ENCODE results near the gene MAP2K2.

MAP2K2 gene

DNA sequence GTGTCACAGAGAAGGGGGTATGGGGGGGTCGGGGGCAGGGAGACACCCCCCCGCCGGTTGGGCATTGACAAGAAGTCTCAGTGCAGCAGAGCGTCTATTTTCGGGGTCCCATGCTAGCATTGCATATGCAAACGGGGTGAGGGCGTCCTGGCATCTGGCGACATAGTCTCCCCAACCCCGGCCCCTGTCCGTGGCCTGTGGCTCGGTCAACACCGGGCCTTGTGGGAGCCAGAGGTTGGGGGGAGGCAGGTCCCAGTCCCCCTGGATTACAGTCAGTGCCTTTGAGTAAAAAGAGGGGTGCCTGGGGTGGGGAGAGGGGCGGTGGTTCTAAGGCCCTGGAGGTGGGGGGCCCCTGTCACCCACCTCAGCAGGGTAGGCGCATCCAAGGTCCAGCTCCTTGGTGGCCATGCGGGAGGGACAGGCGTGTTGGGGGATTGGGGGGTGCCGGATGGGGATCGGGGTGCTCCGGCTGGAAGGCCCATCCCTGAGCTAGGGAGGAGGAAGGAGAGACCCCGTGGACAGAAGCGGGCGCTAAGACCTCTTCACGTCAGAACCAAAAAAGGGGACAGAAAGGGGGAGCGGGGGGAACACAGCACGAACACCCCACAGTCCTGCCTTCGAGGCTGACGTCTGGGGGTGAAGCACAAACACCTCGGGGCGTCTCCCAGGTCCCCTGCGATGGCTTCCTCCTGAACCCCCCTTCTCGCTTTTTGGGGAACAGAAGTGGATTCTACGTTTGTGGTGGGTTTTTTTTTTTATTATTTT lies 78.1 kb downstream of the MAP2K2 start:
- DNase-seq = no peak

GRCh38 chr19:4044990-4045465 lies 78.9 kb downstream of the MAP2K2 start:
- DNase-seq = no peak

- DNase-seq = no peak
Observed at GRCh38 chr19:4043966-4044715, 79.8 kb downstream of the MAP2K2 start.

- no peak for DNase-seq
Observed at GRCh38 chr19:4043401-4043800, 80.5 kb downstream of the MAP2K2 start.

DNA sequence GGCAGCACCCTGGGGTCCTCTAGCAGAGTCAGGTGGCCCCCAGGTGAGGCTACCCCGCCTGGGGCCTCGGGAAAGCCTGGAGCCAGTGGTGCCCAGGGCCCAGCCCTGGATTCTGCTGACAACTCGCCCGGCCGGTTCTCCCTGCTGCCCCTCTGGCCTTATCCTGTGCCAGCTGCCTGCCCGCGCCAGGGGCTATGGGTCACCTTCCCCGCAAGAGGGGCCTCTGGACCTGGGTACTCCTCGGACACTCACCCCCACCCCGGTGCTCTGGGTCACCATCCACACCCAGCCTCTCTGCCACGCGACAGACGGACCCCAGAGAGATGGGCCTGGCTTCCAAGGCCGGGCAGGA lies 81.2 kb downstream of the MAP2K2 start:
- no peak for DNase-seq

DNA sequence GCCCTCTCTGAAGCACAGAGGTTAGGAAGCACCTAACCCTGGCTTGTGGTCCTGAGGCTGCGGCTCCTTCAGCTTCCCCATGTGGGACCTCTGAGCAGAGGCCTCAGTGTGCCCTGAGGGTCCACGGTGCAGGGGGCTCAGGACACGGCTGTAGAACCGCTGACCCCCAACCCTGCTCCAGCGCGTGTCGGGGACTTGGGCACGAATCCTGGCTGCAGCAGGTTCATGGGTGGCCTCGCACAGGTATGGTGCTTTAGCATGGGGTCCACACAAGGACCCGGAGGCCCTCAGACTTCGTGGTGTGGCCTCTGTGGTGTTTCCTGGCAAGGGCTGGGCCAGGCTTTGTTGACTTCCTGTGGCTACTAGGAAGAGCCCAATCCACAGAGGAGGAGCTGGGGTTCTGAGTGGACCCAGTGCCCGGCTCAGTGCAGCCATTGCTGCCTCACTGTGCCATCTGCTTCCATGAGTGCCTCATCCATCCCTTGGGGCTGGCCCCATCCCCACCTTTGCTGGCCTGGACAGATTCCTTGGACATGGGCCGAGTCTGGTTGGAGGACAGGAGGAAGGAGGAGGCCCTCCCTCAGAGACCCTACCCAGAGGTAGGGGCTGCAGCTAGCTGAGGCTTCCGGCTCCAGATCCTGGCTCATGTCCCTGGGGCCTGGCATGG lies 81.7 kb downstream of the MAP2K2 start:
- DNase-seq = no peak
